GM19193 (cell line): ENCODE results near the gene ICOS.

Experiments used
- POLR2A ChIP-seq: IDR thresholded peaks from 4 replicates; pipeline ENCODE4 v1.6.1; 2011; ENCODE audit not compliant: insufficient read depth, insufficient read length; ENCODE audit errors: extremely low read depth

Gene ICOS

GRCh38 chr2:203936535-203936934 lies at the start of gene ICOS:
Gene ICOS (plus strand): TSS chr2:203936763. CDS start chr2:203936815, 52 bp downstream.
- no peak for TF ChIP-seq POLR2A

DNA sequence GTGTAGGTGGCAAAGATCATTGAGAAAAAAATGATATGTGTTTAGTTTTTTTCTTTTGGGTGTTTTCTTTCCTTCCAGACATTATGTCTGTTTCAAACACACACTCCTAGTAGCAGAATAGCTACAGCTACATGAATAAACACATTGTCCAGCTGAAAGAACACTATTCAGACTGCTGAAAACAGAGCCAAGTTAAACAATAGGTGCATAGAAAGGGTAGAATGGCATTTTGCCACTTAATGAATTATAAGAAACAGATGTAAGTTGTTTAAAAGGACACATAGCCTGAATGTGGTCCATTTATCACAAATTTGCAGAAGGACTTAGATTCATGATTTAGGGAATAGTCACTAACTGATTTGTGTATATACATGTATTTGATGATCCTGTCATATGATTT lies 48.9 kb upstream of the ICOS start:
- no peak for TF ChIP-seq POLR2A

- no peak for TF ChIP-seq POLR2A
Measured at GRCh38 chr2:203889542-203889941, 47.0 kb upstream of the ICOS start.

DNA sequence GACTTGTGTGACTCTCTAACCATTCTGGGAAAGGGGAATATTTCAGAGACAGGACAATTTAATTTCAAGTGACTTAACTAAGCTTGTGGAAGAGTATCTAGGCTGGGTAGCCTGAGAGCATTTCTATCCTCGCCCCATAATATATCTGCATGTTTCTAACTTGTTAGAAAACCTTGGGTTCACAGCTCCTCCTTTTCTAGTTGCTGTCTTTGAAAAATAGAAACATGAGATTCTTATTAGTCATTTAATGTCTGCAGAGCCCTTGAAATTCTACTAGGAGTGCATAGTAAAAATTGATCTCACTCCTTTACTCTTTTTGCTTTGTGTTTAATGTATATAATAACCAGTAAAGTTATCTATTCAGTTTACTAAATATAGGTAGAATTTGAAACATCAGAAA lies 46.6 kb upstream of the ICOS start:
- TF ChIP-seq POLR2A = no peak

- TF ChIP-seq POLR2A = no peak
Measured at GRCh38 chr2:203890733-203891132, 45.8 kb upstream of the ICOS start.

DNA sequence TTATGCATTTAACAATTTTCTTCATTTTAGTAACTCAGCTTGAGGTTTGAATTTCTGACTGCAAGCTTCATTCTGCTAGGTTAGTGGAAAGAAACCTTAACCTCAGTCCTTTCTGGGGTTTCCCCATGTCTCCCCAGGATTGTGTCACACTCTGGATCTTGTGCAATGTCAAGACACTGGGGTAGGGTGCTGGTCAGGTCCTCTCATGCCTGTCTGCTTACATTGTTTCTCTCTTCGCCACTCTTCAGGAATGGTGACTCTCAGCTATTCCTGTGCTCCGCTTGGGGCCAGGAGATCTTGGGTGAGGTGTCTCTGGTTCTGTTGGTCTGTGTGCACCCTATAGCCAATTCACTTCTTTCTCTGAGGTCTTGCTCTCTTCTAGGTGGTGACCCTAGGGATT lies 45.1 kb upstream of the ICOS start:
- no peak for TF ChIP-seq POLR2A

DNA sequence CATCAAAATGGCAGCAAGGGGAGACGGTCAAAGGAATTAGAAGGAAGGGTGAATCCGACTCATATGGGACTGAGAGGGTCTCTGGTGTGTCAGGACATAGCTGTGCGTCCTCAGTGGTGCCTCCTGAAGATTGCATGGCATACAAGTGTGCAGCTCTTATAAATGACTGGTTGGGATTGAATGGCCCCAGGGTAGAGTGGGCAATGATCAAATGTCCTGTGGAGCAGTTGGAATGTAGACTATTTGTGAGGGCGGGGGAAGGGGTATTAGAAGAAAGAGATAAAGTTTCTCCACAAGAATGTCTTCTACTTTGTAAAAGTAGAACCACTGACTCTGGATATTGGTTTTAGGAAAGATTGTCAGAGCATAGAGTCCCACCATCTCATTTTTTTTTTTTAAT lies 44.4 kb upstream of the ICOS start:
- TF ChIP-seq POLR2A = no peak

GRCh38 chr2:203893401-203893800 lies 43.2 kb upstream of the ICOS start:
- TF ChIP-seq POLR2A = no peak

- TF ChIP-seq POLR2A = no peak
Measured at GRCh38 chr2:203893840-203894239, 42.7 kb upstream of the ICOS start.

GRCh38 chr2:203894262-203894661 lies 42.3 kb upstream of the ICOS start:
- TF ChIP-seq POLR2A = no peak

GRCh38 chr2:203897544-203897943 lies 39.0 kb upstream of the ICOS start:
- TF ChIP-seq POLR2A = no peak

GRCh38 chr2:203898657-203899056 lies 37.9 kb upstream of the ICOS start:
- TF ChIP-seq POLR2A = no peak

GRCh38 chr2:203900253-203900652 lies 36.3 kb upstream of the ICOS start:
- TF ChIP-seq POLR2A = no peak

- no peak for TF ChIP-seq POLR2A
Measured at GRCh38 chr2:203904022-203904421, 32.5 kb upstream of the ICOS start.

DNA sequence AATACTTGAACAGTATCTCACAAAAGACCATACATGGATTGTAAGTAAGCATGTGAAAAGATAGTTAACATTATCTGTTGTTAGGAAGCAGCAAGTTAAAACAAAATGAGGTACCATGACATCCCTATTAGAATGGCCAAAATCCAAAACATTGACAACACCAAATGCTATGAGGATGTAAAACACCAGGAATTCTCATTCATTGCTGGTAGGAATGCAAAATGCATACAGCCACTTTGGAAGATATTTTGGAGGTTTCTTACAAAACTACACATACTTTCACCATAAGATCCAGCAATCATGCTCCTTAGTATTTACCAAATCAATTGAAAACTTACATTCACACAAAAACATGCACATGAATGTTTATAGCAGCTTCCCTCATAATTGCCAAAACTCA lies 30.9 kb upstream of the ICOS start:
- no peak for TF ChIP-seq POLR2A

DNA sequence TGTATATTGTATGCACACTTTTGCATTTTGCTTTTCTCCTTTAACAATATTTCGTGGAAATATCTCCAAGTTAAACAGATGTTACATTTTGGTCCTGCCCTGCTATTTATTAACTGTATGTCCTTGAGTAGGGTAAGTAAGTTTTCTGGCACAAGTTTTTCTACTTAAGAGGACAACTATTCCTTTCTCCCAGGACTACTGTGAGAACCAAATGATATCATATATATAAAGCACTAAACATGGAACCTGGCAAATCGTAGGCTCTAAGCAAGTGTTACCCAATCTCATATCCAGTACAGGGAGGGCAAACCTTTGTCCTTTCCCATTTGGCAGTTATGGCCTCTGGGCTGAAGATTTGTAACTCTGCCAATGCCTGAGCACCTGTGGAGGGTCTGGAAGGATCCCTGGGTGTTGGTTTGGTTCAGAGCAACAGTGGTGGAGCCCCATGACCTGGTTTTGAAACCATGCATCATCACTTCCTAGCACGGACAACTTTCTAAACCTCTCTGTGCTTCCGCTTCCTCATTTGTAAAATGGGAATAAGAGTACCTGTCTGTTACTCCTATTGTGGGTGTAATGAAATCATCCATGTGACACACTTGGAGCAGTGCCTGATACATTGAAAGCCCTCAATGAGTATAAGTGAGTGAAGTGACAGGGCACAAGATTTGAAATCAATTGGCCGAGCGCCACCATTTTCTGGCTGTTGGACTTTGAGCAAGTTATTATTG lies 28.3 kb upstream of the ICOS start:
- no peak for TF ChIP-seq POLR2A

DNA sequence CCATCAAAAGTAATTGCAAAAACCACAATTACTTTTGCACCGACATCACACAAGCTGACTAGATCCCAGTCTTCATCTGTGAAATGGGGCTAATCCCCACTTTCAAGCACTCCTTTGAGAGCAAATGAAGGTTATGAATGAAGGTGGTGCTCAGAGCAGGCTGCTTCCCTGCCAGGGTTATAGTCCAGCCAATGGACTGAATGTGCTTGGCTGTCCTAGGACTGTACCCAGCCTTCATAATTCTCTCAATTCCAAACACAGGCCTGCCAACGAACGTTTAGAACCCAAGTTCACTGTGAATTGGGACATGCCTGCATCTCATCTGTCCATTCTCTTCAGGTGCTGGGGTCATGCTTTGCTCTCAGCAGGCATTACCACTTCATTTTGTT lies 27.8 kb upstream of the ICOS start:
- no peak for TF ChIP-seq POLR2A

- no peak for TF ChIP-seq POLR2A
Measured at GRCh38 chr2:203909261-203909967, 27.1 kb upstream of the ICOS start.

DNA sequence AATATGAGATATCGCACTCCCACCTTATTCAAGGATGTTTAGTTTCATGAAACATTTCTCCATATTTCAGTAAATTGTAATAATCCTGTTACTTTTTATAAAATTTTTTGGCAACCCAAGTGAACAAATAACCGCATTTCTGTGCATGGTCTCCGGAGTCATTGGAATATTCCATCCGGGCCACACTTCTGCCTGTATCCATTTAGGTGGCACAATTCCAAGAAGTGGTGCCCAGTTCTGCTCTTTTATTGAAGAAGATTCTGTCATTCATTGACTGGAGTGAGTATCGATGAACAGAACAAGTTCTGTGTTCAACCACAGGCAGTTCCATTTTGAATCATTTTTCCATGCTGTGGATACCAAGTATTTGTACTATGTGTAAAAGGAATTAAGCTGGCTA lies 26.6 kb upstream of the ICOS start:
- no peak for TF ChIP-seq POLR2A
